Prostate gland (tissue), 2 donors: Measurements from ENCODE around the gene CDC7. TPM values are rescaled to one million over a fixed set of nuclear protein-coding genes. Genes with fewer than 3 reads are reported as not detected.

Experiments used
- DNase-seq: peaks from one replicate; pipeline ENCODE4 v3.0.0-alpha.2; 2019; ENCODE audit warnings: low spot score
- H3K27ac ChIP-seq, 2 donors: fragments of 200-600 bp; sonication (generic); 2 replicates each; pipeline ENCODE4 v1.5.1; 2017 to 2019
- H3K27me3 ChIP-seq: fragments of 200-600 bp; sonication (generic); replicated peaks from 2 replicates; pipeline ENCODE4 v1.5.1; 2019; ENCODE audit not compliant: insufficient read depth
- H3K36me3 ChIP-seq, 2 donors: fragments of 200-600 bp; sonication (generic); 1 replicate in 1 of 2; 2 replicates in 1 of 2; pipeline versions ENCODE4 v1.5.1 to v1.8.1; 2017 to 2019
- H3K4me1 ChIP-seq: fragments of 200-600 bp; sonication (generic); replicated peaks from 2 replicates; pipeline ENCODE4 v1.5.1; 2019
- H3K4me3 ChIP-seq, 2 donors: fragments of 200-600 bp; sonication (generic); 2 replicates each; pipeline ENCODE4 v1.5.1; 2017 to 2019
- H3K9me3 ChIP-seq: fragments of 200-600 bp; sonication (generic); 2 replicates; pipeline ENCODE4 v1.5.1; 2017
- CTCF ChIP-seq, 4 experiments: fragments of 200-600 bp in 2 of 4; fragments of 450-650 bp in 2 of 4; sonication (generic) in 2 of 4; IDR thresholded peaks; 1 replicate in 3 of 4; 2 replicates in 1 of 4; pipeline ENCODE4 v1.5.1; 2016 to 2019; ENCODE audit warnings: antibody characterized with exemption in 4 of 4, mild to moderate bottlenecking in 2 of 4, moderate library complexity in 2 of 4
- POLR2A ChIP-seq: fragments of 450-650 bp; IDR thresholded peaks from one replicate; pipeline ENCODE4 v1.6.1; 2016; ENCODE audit warnings: antibody characterized with exemption, mild to moderate bottlenecking
- POLR2AphosphoS5 ChIP-seq: sonication (generic); formaldehyde crosslinking; IDR thresholded peaks from one replicate; pipeline ENCODE4 v1.6.1; 2017; ENCODE audit warnings: antibody characterized with exemption
- WGBS: methylation state at CpG from one replicate; pipeline ENCODE4 v1.1.5; 2018; 5-methylcytosine and 5-hydroxymethylcytosine counted together
- intact Hi-C: fragments of 100-400 bp; cut with DNase I; formaldehyde crosslinking; loops from one replicate; pipeline ENCODE4 v1.14.2; 2022
- total RNA-seq, 2 donors: library from RNA; depleted of rRNA; stranded (reverse); fragments of >200 nt; gene quantifications; one replicate each; pipeline ENCODE4 v1.1.0, GENCODE V29; 2016

CDC7 gene
- total RNA-seq, 2 donors from 2014 or later: 0.68 to 6.1 TPM

- no peak for TF ChIP-seq POLR2AphosphoS5
- TF ChIP-seq POLR2A: no peak
- TF ChIP-seq CTCF (IDR thresholded peaks at IDR 0.05): no peak
- Histone ChIP-seq H3K9me3 (no peaks in the 10 kb centered on the region), H3K27ac (no peak overlapping the region), H3K27me3 (no peaks in the 10 kb centered on the region), H3K36me3 (no peaks in the 10 kb centered on the region), H3K4me3 (no peak overlapping the region), H3K4me1 (no peaks in the 10 kb centered on the region)
- intact Hi-C loops: loop anchor here (5.0 to 10.0 kb wide), 3 partner anchors 98 to 792 kb away; partner anchors contain the start of genes GLMN, HFM1 and RPAP2
- no peak for DNase-seq
- WGBS: 81% methylated on average over 2 of the region's 2 CpGs
Observed at GRCh38 chr1:91502672-91503184, 2.1 kb downstream of the CDC7 start.

- H3K4me1 ChIP-seq: no peaks in the 10 kb centered on the region
- no peaks in the 10 kb centered on the region for H3K9me3 ChIP-seq
- TF ChIP-seq POLR2A (no peak), CTCF (IDR thresholded peaks at IDR 0.05) (no peak), POLR2AphosphoS5 (no peak)
- H3K4me3 ChIP-seq: no peak overlapping the region
- no peaks in the 10 kb centered on the region for H3K36me3 ChIP-seq
- H3K27me3 ChIP-seq: no peaks in the 10 kb centered on the region
- no peak for DNase-seq
- no peak overlapping the region for H3K27ac ChIP-seq
- intact Hi-C loops: loop anchor here (5.0 to 10.0 kb wide), 3 partner anchors 99 to 791 kb away; partner anchors contain the start of genes GLMN, HFM1 and RPAP2
Observed at GRCh38 chr1:91503332-91503900, 2.8 kb downstream of the CDC7 start.

- Histone ChIP-seq H3K27ac (no peak overlapping the region), H3K4me1 (no peaks in the 10 kb centered on the region), H3K9me3 (no peaks in the 10 kb centered on the region), H3K4me3 (no peak overlapping the region), H3K27me3 (no peaks in the 10 kb centered on the region), H3K36me3 (no peaks in the 10 kb centered on the region)
- intact Hi-C loops: loop anchor here (5.0 to 10.0 kb wide), 3 partner anchors 99 to 791 kb away; partner anchors contain the start of genes GLMN, HFM1 and RPAP2
- TF ChIP-seq POLR2A (no peak), CTCF (IDR thresholded peaks at IDR 0.05) (no peak), POLR2AphosphoS5 (no peak)
- WGBS: 89% methylated on average over 1 of the region's 1 CpG
- DNase-seq: no peak
Observed at GRCh38 chr1:91503975-91504530, 3.4 kb downstream of the CDC7 start.

- no peaks in the 10 kb centered on the region for H3K27me3 ChIP-seq
- no peaks in the 10 kb centered on the region for H3K4me1 ChIP-seq
- H3K36me3 ChIP-seq: no peaks in the 10 kb centered on the region
- intact Hi-C loops: loop anchor here (10.0 kb wide), 2 partner anchors 100 to 790 kb away; partner anchors contain the start of genes GLMN, HFM1 and RPAP2
- DNase-seq: no peak
- no peak for TF ChIP-seq POLR2AphosphoS5
- no peak for TF ChIP-seq CTCF (IDR thresholded peaks at IDR 0.05)
- no peak for TF ChIP-seq POLR2A
- 82% methylated on average over 3 of the region's 3 CpGs for WGBS
- no peak overlapping the region for H3K27ac ChIP-seq
- H3K4me3 ChIP-seq: no peak overlapping the region
- H3K9me3 ChIP-seq: no peaks in the 10 kb centered on the region
Observed at GRCh38 chr1:91505086-91505485, 4.4 kb downstream of the CDC7 start.

- H3K27ac ChIP-seq: no peak overlapping the region
- DNase-seq: no peak
- H3K4me1 ChIP-seq: no peaks in the 10 kb centered on the region
- H3K36me3 ChIP-seq: no peaks in the 10 kb centered on the region
- H3K9me3 ChIP-seq: no peaks in the 10 kb centered on the region
- intact Hi-C loops: loop anchor here (10.0 kb wide), 2 partner anchors 101 to 789 kb away; partner anchors contain the start of genes GLMN, HFM1 and RPAP2
- no peak overlapping the region for H3K4me3 ChIP-seq
- H3K27me3 ChIP-seq: no peaks in the 10 kb centered on the region
- TF ChIP-seq CTCF (IDR thresholded peaks at IDR 0.05) (no peak), POLR2AphosphoS5 (no peak), POLR2A (no peak)
- WGBS: 86% methylated on average over 4 of the region's 4 CpGs
Observed at GRCh38 chr1:91506071-91506470, 5.4 kb downstream of the CDC7 start.
